ENCODE data around the gene DCTPP1.
"Not testable (repeated sequence)": the region's sequence is repeated elsewhere in the genome, so short reads cannot be mapped to it uniquely, and the experiment has no call there.

DCTPP1 gene

DNA sequence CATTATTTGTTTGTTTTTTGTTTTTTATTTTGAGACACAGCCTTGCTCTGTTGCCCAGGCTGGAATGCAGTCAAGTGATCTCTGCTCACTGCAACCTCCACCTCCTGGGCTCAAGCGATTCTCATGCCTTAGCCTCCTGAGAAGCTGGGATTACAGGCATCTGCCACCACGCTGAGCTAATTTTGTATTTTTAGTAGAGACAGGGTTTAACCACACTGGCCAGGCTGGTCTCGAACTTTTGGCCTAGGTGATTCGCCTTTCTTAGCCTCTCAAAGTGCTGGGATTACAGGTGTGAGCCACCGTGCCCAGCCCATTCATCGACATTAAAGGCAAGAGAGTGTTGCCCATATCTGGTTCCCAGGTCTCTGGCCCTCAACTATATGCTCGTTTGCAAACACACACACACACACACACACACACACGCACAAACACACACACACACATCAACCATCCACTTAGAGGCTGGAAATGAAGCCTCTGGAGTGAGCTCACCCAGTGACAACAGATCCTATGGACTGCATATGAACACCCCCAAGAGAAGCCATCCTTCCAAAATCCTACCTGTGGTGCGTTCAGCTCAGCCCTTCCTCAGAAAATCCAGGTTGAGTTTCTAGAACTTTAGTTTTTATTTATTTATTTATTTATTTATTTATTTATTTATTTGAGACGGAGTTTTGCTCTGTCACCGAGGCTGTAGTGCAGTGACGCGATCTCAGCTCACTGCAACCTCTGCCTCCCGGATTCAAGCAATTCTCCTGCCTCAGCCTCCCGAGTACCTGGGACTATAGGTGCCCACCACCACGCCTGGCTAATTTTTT lies 28.1 kb upstream of the DCTPP1 start:
- no peak for DNase-seq (ENCODE audit: low read depth)
- TF ChIP-seq, protein P1, sequence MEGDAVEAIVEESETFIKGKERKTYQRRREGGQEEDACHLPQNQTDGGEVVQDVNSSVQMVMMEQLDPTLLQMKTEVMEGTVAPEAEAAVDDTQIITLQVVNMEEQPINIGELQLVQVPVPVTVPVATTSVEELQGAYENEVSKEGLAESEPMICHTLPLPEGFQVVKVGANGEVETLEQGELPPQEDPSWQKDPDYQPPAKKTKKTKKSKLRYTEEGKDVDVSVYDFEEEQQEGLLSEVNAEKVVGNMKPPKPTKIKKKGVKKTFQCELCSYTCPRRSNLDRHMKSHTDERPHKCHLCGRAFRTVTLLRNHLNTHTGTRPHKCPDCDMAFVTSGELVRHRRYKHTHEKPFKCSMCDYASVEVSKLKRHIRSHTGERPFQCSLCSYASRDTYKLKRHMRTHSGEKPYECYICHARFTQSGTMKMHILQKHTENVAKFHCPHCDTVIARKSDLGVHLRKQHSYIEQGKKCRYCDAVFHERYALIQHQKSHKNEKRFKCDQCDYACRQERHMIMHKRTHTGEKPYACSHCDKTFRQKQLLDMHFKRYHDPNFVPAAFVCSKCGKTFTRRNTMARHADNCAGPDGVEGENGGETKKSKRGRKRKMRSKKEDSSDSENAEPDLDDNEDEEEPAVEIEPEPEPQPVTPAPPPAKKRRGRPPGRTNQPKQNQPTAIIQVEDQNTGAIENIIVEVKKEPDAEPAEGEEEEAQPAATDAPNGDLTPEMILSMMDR (conservative IDR thresholded peaks at IDR 0.05; ENCODE audit: low read depth, low read length): no peak
- no peak overlapping the region for H3K4me3 ChIP-seq (ENCODE audit: low read depth, low read length)

DNA sequence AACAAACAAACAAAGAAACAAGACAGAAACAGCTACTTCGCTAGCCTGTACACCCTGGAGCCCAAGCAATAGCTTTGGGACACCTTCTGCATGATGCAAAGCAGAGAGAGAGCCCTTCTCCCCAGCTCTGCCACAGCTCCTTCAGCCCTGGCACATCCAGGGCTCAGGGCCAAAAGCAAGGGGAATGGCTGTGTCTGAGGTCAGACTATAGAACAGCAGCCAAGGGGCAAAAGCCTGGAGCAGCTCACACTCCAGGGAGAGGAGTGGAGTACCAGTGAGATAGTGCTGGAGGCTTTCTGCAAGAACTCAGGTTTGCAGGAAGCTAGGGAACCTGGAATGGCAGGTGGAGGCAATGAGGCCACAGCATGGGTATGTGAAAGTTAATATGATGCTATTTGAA lies 27.4 kb upstream of the DCTPP1 start:
- H3K4me3 ChIP-seq (ENCODE audit: low read depth, low read length): no peak overlapping the region
- no peak for DNase-seq (ENCODE audit: low read depth)

DNA sequence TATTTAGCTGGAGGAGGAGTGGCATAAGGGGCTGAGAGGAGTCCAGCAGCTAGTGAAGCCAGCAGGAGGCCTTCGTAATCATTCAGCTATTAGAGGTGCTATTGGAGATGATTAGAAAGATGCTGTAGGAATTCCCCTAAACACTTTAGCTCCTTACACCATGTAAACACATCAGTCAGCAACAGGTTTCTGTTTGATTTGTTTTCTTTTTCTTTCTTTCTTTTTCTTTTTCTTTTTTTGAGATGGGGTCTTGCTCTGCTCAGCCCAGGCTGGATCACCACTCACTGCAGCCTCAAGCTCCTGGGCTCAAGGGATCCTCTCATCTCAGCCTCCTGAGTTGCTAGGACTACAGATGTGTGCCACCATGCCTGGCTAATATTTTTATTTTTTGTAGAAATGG lies 26.5 kb upstream of the DCTPP1 start:
- DNase-seq (ENCODE audit: low read depth): no peak
- H3K4me3 ChIP-seq (ENCODE audit: low read depth, low read length): no peak overlapping the region
- TF ChIP-seq, protein P1 (conservative IDR thresholded peaks at IDR 0.05; ENCODE audit: low read depth, low read length): no peak

More for the DNA sequence above, 27.4 kb upstream of the DCTPP1 start:
- TF ChIP-seq, protein P1 (conservative IDR thresholded peaks at IDR 0.05; ENCODE audit: low read depth, low read length): no peak

DNA sequence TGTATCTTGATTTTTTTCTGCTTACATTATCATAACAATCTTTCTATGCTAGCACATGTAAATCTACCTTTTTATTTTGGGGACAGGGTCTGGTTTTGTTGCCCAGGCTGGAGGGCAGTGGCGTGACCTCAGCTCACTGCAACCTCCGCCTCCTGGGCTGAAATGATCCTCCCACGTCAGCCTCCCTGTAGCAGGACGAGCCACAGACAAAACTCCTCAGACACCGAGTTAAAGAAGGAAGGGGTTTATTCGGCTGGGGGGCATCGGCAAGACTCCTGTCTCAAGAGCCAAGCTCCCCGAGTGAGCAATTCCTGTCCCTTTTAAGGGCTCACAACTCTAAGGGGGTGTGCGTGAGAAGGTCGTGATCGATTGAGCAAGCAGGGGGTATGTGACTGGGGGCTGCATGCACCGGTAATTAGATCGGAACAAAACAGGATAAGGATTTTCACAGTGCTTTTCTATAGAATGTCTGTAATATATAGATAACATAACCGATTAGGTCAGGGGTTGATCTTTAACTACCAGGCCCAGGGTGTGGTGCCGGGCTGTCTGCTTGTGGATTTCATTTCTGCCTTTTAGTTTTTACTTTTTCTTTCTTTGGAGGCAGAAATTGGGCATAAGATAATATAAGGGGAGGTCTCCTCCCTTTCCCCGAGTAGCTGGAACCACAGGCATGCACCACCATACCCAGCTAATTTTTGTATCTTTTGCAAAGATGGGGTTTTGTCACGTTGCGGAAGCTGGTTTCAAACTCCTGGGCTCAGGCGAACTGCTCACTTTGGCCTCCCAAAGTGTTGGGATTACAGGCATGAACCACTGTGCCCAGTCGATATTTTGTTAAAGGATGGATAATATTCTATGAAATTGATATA lies 23.1 kb upstream of the DCTPP1 start:
- DNase-seq (ENCODE audit: low read depth); H3K4me3 ChIP-seq (ENCODE audit: low read depth, low read length): not testable (repeated sequence)

DNA sequence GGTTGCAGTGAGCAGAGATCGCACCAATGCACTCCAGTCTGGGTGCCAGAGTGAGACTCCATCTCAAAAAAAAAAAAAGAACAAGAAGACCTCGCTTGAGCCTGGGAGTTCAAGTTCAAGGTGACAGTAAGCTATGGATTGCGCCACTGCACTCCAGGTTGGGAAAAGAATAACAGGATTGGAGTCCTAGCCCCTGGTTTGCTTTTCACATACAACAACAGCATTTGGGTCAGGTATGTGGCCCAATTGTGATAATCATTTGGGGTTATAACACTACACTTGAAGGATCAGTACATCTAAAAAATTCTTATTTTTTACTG lies 19.2 kb upstream of the DCTPP1 start:
- no peak overlapping the region for H3K4me3 ChIP-seq (ENCODE audit: low read depth, low read length)
- DNase-seq (ENCODE audit: low read depth): no peak
- TF ChIP-seq, protein P1 (conservative IDR thresholded peaks at IDR 0.05; ENCODE audit: low read depth, low read length): no peak

DNA sequence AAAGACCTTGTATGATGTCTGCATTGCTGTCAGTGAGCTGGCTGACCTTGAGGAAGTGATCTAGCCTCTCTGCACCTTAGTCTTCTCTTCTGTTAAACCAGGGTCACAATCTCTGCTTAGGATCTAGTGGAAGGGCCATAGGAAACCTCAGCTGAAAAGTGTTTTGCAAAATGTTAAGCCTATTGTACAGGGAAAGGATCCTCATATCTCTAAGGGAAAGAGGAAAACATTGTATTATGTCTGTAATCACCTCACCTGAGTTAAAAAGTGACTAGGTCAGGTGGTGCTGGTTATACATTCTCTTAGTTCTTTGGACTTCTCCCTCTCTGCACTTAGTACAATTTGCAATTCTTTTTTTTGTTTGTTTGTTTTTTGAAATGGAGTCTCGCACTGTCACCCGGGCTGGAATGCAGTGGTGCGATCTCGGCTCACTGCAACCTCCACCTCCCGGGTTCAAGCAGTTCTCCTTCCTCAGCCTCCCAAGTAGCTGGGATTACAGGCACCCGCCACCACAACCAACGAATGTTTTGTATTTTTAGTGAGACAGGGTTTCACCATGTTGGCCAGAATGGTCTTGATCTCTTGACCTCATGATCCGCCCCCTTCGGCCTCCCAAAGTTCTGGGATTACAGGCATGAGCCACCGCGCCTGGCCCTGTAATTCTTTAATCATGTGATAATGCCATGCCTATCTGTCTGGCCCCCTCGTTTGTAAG lies 17.8 kb upstream of the DCTPP1 start:
- no peak for DNase-seq (ENCODE audit: low read depth)
- H3K4me3 ChIP-seq (ENCODE audit: low read depth, low read length): no peak overlapping the region
- TF ChIP-seq, protein P1 (conservative IDR thresholded peaks at IDR 0.05; ENCODE audit: low read depth, low read length): no peak

DNA sequence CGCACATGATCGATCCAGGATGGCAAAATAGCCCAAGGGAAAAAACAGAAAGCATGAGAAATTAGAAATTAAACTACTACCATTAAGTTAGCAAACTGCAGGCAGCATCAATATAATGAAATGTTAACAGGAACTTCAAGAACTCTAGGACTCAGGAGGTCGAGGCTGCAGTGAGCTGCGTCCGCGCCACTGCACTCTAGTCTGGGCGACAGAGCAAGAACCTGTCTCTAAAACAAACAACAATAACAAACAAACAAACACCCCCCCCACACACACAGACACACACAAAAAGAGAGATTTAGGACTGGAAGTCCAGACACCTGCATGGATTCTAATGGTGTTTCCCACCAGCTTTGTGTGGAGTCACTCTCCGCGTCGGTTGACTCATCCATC lies 16.4 kb upstream of the DCTPP1 start:
- peak overlapping the region; percentile 94 for H3K4me3 ChIP-seq (ENCODE audit: low read depth, low read length)
- TF ChIP-seq, protein P1 (conservative IDR thresholded peaks at IDR 0.05; ENCODE audit: low read depth, low read length): no peak
- DNase-seq (ENCODE audit: low read depth): no peak
